ENCODE measurements around the gene APIP. TPM values are rescaled to one million over a fixed set of nuclear protein-coding genes. Genes with fewer than 3 reads are reported as not detected.

The APIP gene
- total RNA-seq, 1 donor from 2014 or later = 16.5 TPM

- no peak for DNase-seq (ENCODE audit: low read depth)
- Histone ChIP-seq H3K4me3 (ENCODE audit: low read depth, low read length) (no peak overlapping the region), H3K27me3 (ENCODE audit: control insufficient read depth, insufficient read depth, low read length) (no peaks in the 10 kb centered on the region), H3K36me3 (ENCODE audit: control insufficient read depth, insufficient read depth, low read length) (no peaks in the 10 kb centered on the region)
- no peak for TF ChIP-seq CTCF (IDR thresholded peaks at IDR 0.05; ENCODE audit: insufficient read depth, low read length, poor library complexity, severe bottlenecking)
Observed at GRCh38 chr11:34860518-34860917, 55.7 kb downstream of the APIP start.

GRCh38 chr11:34860034-34860433 lies 56.1 kb downstream of the APIP start:
- TF ChIP-seq CTCF (IDR thresholded peaks at IDR 0.05; ENCODE audit: insufficient read depth, low read length, poor library complexity, severe bottlenecking) = no peak
- DNase-seq (ENCODE audit: low read depth) = no peak
- Histone ChIP-seq H3K36me3 (ENCODE audit: control insufficient read depth, insufficient read depth, low read length) (no peaks in the 10 kb centered on the region), H3K4me3 (ENCODE audit: low read depth, low read length) (no peak overlapping the region), H3K27me3 (ENCODE audit: control insufficient read depth, insufficient read depth, low read length) (no peaks in the 10 kb centered on the region)

GRCh38 chr11:34859496-34859895 lies 56.7 kb downstream of the APIP start:
- H3K36me3 ChIP-seq (ENCODE audit: control insufficient read depth, insufficient read depth, low read length) = no peaks in the 10 kb centered on the region
- no peak overlapping the region for H3K4me3 ChIP-seq (ENCODE audit: low read depth, low read length)
- TF ChIP-seq CTCF (IDR thresholded peaks at IDR 0.05; ENCODE audit: insufficient read depth, low read length, poor library complexity, severe bottlenecking) = no peak
- DNase-seq (ENCODE audit: low read depth) = no peak
- no peaks in the 10 kb centered on the region for H3K27me3 ChIP-seq (ENCODE audit: control insufficient read depth, insufficient read depth, low read length)

- H3K27me3 ChIP-seq (ENCODE audit: control insufficient read depth, insufficient read depth, low read length) = no peaks in the 10 kb centered on the region
- DNase-seq (ENCODE audit: low read depth) = no peak
- no peak overlapping the region for H3K4me3 ChIP-seq (ENCODE audit: low read depth, low read length)
- no peaks in the 10 kb centered on the region for H3K36me3 ChIP-seq (ENCODE audit: control insufficient read depth, insufficient read depth, low read length)
- no peak for TF ChIP-seq CTCF (IDR thresholded peaks at IDR 0.05; ENCODE audit: insufficient read depth, low read length, poor library complexity, severe bottlenecking)
Observed at GRCh38 chr11:34857463-34857862, 58.7 kb downstream of the APIP start.

GRCh38 chr11:34856251-34856650 lies 59.9 kb downstream of the APIP start:
- Histone ChIP-seq H3K27me3 (ENCODE audit: control insufficient read depth, insufficient read depth, low read length) (no peaks in the 10 kb centered on the region), H3K36me3 (ENCODE audit: control insufficient read depth, insufficient read depth, low read length) (no peaks in the 10 kb centered on the region), H3K4me3 (ENCODE audit: low read depth, low read length) (no peak overlapping the region)
- no peak for TF ChIP-seq CTCF (IDR thresholded peaks at IDR 0.05; ENCODE audit: insufficient read depth, low read length, poor library complexity, severe bottlenecking)
- DNase-seq (ENCODE audit: low read depth) = no peak

- Histone ChIP-seq H3K4me3 (ENCODE audit: low read depth, low read length) (no peak overlapping the region), H3K36me3 (ENCODE audit: control insufficient read depth, insufficient read depth, low read length) (no peaks in the 10 kb centered on the region), H3K27me3 (ENCODE audit: control insufficient read depth, insufficient read depth, low read length) (no peaks in the 10 kb centered on the region)
- no peak for TF ChIP-seq CTCF (IDR thresholded peaks at IDR 0.05; ENCODE audit: insufficient read depth, low read length, poor library complexity, severe bottlenecking)
- no peak for DNase-seq (ENCODE audit: low read depth)
Observed at GRCh38 chr11:34855754-34856095, 60.5 kb downstream of the APIP start.

Measured in kidney epithelial cell (primary cell).